CD1c-positive myeloid dendritic cell (primary cell): ENCODE results near the gene IL3RA.
"Not testable (repeated sequence)": the region's sequence is repeated elsewhere in the genome, so short reads cannot be mapped to it uniquely, and the experiment has no call there.

Experiments used
- DNase-seq: peaks from one replicate; pipeline ENCODE4 v3.0.0-alpha.2; 2016; ENCODE audit errors: extremely low spot score

Gene IL3RA

GRCh38 chrX:1330605-1331004 is 6.0 kb upstream of the IL3RA start:
- peak; percentile 83 for DNase-seq

GRCh38 chrX:1332433-1332832 is 4.2 kb upstream of the IL3RA start:
- not testable (repeated sequence) for DNase-seq

GRCh38 chrX:1334854-1335253 is 1.7 kb upstream of the IL3RA start:
- DNase-seq, result peak; percentile 64

- DNase-seq, result peak; percentile 70
Observed at GRCh38 chrX:1336948-1337779, 579 bp downstream of the IL3RA start.

- peak; percentile 88 for DNase-seq
Observed at GRCh38 chrX:1341545-1342184, 5.1 kb downstream of the IL3RA start.

GRCh38 chrX:1349606-1350005 is 13.0 kb downstream of the IL3RA start:
- not testable (repeated sequence) for DNase-seq

- DNase-seq, result no peak
Observed at GRCh38 chrX:1351981-1352714, 15.6 kb downstream of the IL3RA start.

- no peak for DNase-seq
Observed at GRCh38 chrX:1354036-1355019, 17.7 kb downstream of the IL3RA start.

GRCh38 chrX:1355131-1356046 is 18.8 kb downstream of the IL3RA start:
- no peak for DNase-seq

- DNase-seq, result no peak
Observed at GRCh38 chrX:1357993-1358392, 21.4 kb downstream of the IL3RA start.

- no peak for DNase-seq
Observed at GRCh38 chrX:1358793-1359476, 22.4 kb downstream of the IL3RA start.

- DNase-seq, result no peak
Observed at GRCh38 chrX:1359477-1359873, 22.9 kb downstream of the IL3RA start.

GRCh38 chrX:1360171-1360570 is 23.6 kb downstream of the IL3RA start:
- no peak for DNase-seq

GRCh38 chrX:1361275-1361674 is 24.7 kb downstream of the IL3RA start:
- no peak for DNase-seq

- DNase-seq, result no peak
Observed at GRCh38 chrX:1361910-1362309, 25.3 kb downstream of the IL3RA start.

GRCh38 chrX:1366363-1366762 is 29.8 kb downstream of the IL3RA start:
- not testable (repeated sequence) for DNase-seq

- DNase-seq, result no peak
Observed at GRCh38 chrX:1368385-1368698, 31.8 kb downstream of the IL3RA start.

GRCh38 chrX:1378306-1378759 is 41.7 kb downstream of the IL3RA start:
- DNase-seq, result no peak

- DNase-seq, result no peak
Observed at GRCh38 chrX:1380672-1381233, 44.2 kb downstream of the IL3RA start.
